H9 (cell line): ENCODE data around the gene C16orf74. TPM values are rescaled to one million over a fixed set of nuclear protein-coding genes. Genes with fewer than 3 reads are reported as not detected.

ENCODE experiments used
- DNase-seq: peaks from one replicate; pipeline ENCODE4 v3.0.0-alpha.2; 2017
- H2AFZ ChIP-seq: one replicate; pipeline ENCODE4 v1.6.1; 2013; ENCODE audit warnings: mild to moderate bottlenecking, low read length, control low read depth, moderate library complexity
- H2AK5ac ChIP-seq: 2 replicates; pipeline ENCODE4 v1.6.1; 2013; ENCODE audit warnings: low read length, control low read depth, mixed read lengths; ENCODE audit not compliant: insufficient read length
- H2BK120ac ChIP-seq: one replicate; pipeline ENCODE4 v1.6.1; 2013; ENCODE audit warnings: low read depth, mild to moderate bottlenecking, low read length, control low read depth, inconsistent platforms; ENCODE audit not compliant: poor library complexity, severe bottlenecking
- H2BK12ac ChIP-seq: 2 replicates; pipeline ENCODE4 v1.6.1; 2013; ENCODE audit warnings: low read length, control low read depth, mixed read lengths, low read depth; ENCODE audit not compliant: insufficient read length
- H2BK15ac ChIP-seq: 2 replicates; pipeline ENCODE4 v1.6.1; 2013; ENCODE audit warnings: low read depth, low read length, control low read depth
- H2BK20ac ChIP-seq: one replicate; pipeline ENCODE4 v1.6.1; 2013; ENCODE audit warnings: low read depth, mild to moderate bottlenecking, low read length, control low read depth, inconsistent platforms; ENCODE audit not compliant: poor library complexity, severe bottlenecking
- H2BK5ac ChIP-seq: 2 replicates; pipeline ENCODE4 v1.6.1; 2013; ENCODE audit warnings: low read length, control low read depth, mixed read lengths; ENCODE audit not compliant: insufficient read length
- H3K14ac ChIP-seq: 2 replicates; pipeline ENCODE4 v1.6.1; 2013; ENCODE audit warnings: low read length, control low read depth; ENCODE audit not compliant: insufficient read depth
- H3K18ac ChIP-seq: 2 replicates; pipeline ENCODE4 v1.6.1; 2013; ENCODE audit warnings: low read depth, mild to moderate bottlenecking, mixed read lengths, low read length, control low read depth; ENCODE audit not compliant: insufficient read length
- H3K23ac ChIP-seq: 2 replicates; pipeline ENCODE4 v1.6.1; 2013; ENCODE audit warnings: low read length, control low read depth, mixed read lengths, low read depth; ENCODE audit not compliant: insufficient read length
- H3K23me2 ChIP-seq: 2 replicates; pipeline ENCODE4 v1.6.1; 2013; ENCODE audit warnings: low read depth, mild to moderate bottlenecking, mixed read lengths, low read length, control low read depth; ENCODE audit not compliant: insufficient read length, poor library complexity, severe bottlenecking
- H3K27ac ChIP-seq: 2 replicates; pipeline ENCODE4 v1.5.1; 2013; ENCODE audit warnings: low read length, control low read depth, mixed read lengths, low read depth; ENCODE audit not compliant: insufficient read length
- H3K27me3 ChIP-seq: 2 replicates; pipeline ENCODE4 v1.6.1; 2013; ENCODE audit warnings: low read length, control low read depth, inconsistent platforms; ENCODE audit not compliant: insufficient read depth
- H3K4ac ChIP-seq: 2 replicates; pipeline ENCODE4 v1.6.1; 2013; ENCODE audit warnings: low read depth, mild to moderate bottlenecking, control low read depth, inconsistent platforms, low read length, moderate library complexity
- H3K4me1 ChIP-seq: 2 replicates; pipeline ENCODE4 v1.6.1; 2013; ENCODE audit warnings: low read length, control low read depth, inconsistent platforms; ENCODE audit not compliant: insufficient read depth
- H3K4me2 ChIP-seq: 2 replicates; pipeline ENCODE4 v1.6.1; 2013; ENCODE audit warnings: low read length, control low read depth, mixed read lengths; ENCODE audit not compliant: insufficient read length, insufficient read depth
- H3K56ac ChIP-seq: 2 replicates; pipeline ENCODE4 v1.6.1; 2013; ENCODE audit warnings: low read depth, mild to moderate bottlenecking, mixed read lengths, low read length, control low read depth; ENCODE audit not compliant: insufficient read length
- H3K79me1 ChIP-seq: 2 replicates; pipeline ENCODE4 v1.6.1; 2013; ENCODE audit warnings: low read depth, mild to moderate bottlenecking, moderate library complexity, low read length, control low read depth, inconsistent platforms; ENCODE audit not compliant: insufficient read depth, poor library complexity, severe bottlenecking
- H3K79me2 ChIP-seq: 2 replicates; pipeline ENCODE4 v1.6.1; 2013; ENCODE audit warnings: low read length, control low read depth, inconsistent platforms; ENCODE audit not compliant: insufficient read depth
- H3K9ac ChIP-seq: 2 replicates; pipeline ENCODE4 v1.6.1; 2013; ENCODE audit warnings: low read length, control low read depth, mixed read lengths; ENCODE audit not compliant: insufficient read length; ENCODE audit errors: extremely low read depth
- H3K9me3 ChIP-seq: one replicate; pipeline ENCODE4 v1.6.1; 2013; ENCODE audit warnings: low read depth, low read length, inconsistent platforms; ENCODE audit not compliant: control insufficient read depth
- H3T11ph ChIP-seq: one replicate; pipeline ENCODE4 v1.6.1; 2013; ENCODE audit warnings: mild to moderate bottlenecking, low read length, control low read depth, inconsistent platforms
- H4K20me1 ChIP-seq: one replicate; pipeline ENCODE4 v1.6.1; 2013; ENCODE audit not compliant: control insufficient read depth, insufficient read length, insufficient read depth
- H4K5ac ChIP-seq: 2 replicates; pipeline ENCODE4 v1.6.1; 2013; ENCODE audit warnings: low read depth, mild to moderate bottlenecking, mixed read lengths, low read length, control low read depth; ENCODE audit not compliant: insufficient read length
- H4K8ac ChIP-seq: replicated peaks from 2 replicates; pipeline ENCODE4 v1.6.1; 2013; ENCODE audit warnings: low read length, control low read depth, mixed read lengths, low read depth; ENCODE audit not compliant: insufficient read length
- H4K91ac ChIP-seq: 2 replicates; pipeline ENCODE4 v1.6.1; 2013; ENCODE audit warnings: low read depth, mild to moderate bottlenecking, moderate library complexity, mixed read lengths, low read length, control low read depth; ENCODE audit not compliant: insufficient read length
- H3K27ac Mint-ChIP-seq, 3 experiments: 2 replicates in 2 of 3; 3 replicates in 1 of 3; pipeline ENCODE4 v1.8.0; 2020 to 2021; ENCODE audit warnings: mixed read lengths in 3 of 3, mild to moderate bottlenecking in 1 of 3, moderate library complexity in 1 of 3
- H3K27me3 Mint-ChIP-seq: 2 replicates; pipeline ENCODE4 v1.8.0; 2021; ENCODE audit warnings: low read depth, mild to moderate bottlenecking, moderate library complexity, mixed read lengths
- H3K36me3 Mint-ChIP-seq, 3 experiments: 2 replicates in 2 of 3; 3 replicates in 1 of 3; pipeline ENCODE4 v1.8.0; 2020 to 2021; ENCODE audit warnings: low read depth in 3 of 3, mixed read lengths in 3 of 3; ENCODE audit not compliant: insufficient read depth in 1 of 3
- H3K4me1 Mint-ChIP-seq, 2 experiments: 2 replicates each; pipeline ENCODE4 v1.8.0; 2020; ENCODE audit warnings: mixed read lengths in 2 of 2
- H3K4me3 Mint-ChIP-seq, 2 experiments: 2 replicates in 1 of 2; 3 replicates in 1 of 2; pipeline ENCODE4 v1.8.0; 2020 to 2021; ENCODE audit warnings: mild to moderate bottlenecking in 2 of 2, mixed read lengths in 2 of 2, moderate library complexity in 1 of 2
- H3K9me3 Mint-ChIP-seq, 2 experiments: 2 replicates in 1 of 2; 3 replicates in 1 of 2; pipeline ENCODE4 v1.8.0; 2020; ENCODE audit warnings: mild to moderate bottlenecking in 2 of 2, mixed read lengths in 2 of 2, moderate library complexity in 1 of 2
- WGBS: extraction: QIAGEN DNeasy Blood & Tissue Kit; methylation state at CpG from one replicate; pipeline ENCODE4 v1.1.7; 2013; ENCODE audit warnings: missing lambda C conversion rate, low lambda C conversion rate, mixed read lengths; ENCODE audit not compliant: insufficient read length; ENCODE audit errors: extremely low coverage; 5-methylcytosine and 5-hydroxymethylcytosine counted together
- total RNA-seq: library from RNA; stranded (reverse); gene quantifications from 2 replicates; pipeline ENCODE4 v1.2.1, GENCODE V29; 2021
- TF ChIP-seq, protein P1 (sequence below): fragments of 200-600 bp; sonication (generic); conservative IDR thresholded peaks from 3 replicates; pipeline ENCODE4 v1.8.0; 2021; ENCODE audit warnings: antibody characterized with exemption, mild to moderate bottlenecking

Gene C16orf74
- total RNA-seq, 1 experiment from 2014 or later = 5.6 TPM

GRCh38 chr16:85664580-85665372, 86.1 kb downstream of the C16orf74 start:
- Histone ChIP-seq H3K23me2 (no peaks in the 10 kb centered on the region), H4K20me1 (peaks cover 2% of the 10 kb centered on the region), H2BK12ac (no peak overlapping the region), H3K79me1 (no peaks in the 10 kb centered on the region), H3K4me2 (no peak overlapping the region), H4K5ac (no peak overlapping the region), H3K79me2 (no peaks in the 10 kb centered on the region), H3K56ac (no peak overlapping the region), H4K8ac (no peak overlapping the region), H3K27me3 (no peaks in the 10 kb centered on the region), H3K18ac (no peak overlapping the region), H3K14ac (no peak overlapping the region), H3K4ac (no peak overlapping the region), H4K91ac (no peak overlapping the region), H2AFZ (no peak overlapping the region), H2AK5ac (no peak overlapping the region), H3K9me3 (no peaks in the 10 kb centered on the region), H3K9ac (no peak overlapping the region), H3K4me1 (no peaks in the 10 kb centered on the region), H3K23ac (no peak overlapping the region), H3K27ac (no peak overlapping the region), H3T11ph (no peak overlapping the region), H2BK120ac (no peak overlapping the region), H2BK20ac (no peak overlapping the region), H2BK5ac (no peak overlapping the region), H2BK15ac (no peak overlapping the region)
- H3K36me3 Mint-ChIP-seq = peaks cover 57 to 92% (median 91%) of the 10 kb centered on the region in 3 experiments
- DNase-seq = no peak
- no peak overlapping the region for H3K4me3 Mint-ChIP-seq
- H3K9me3 Mint-ChIP-seq = no peaks in the 10 kb centered on the region
- WGBS = no CpG with 5 or more reads among the region's 27 CpGs
- H3K4me1 Mint-ChIP-seq = peaks cover 2% of the 10 kb centered on the region in 2 experiments; a peak in 3 of 4 replicates
- TF ChIP-seq, protein P1, sequence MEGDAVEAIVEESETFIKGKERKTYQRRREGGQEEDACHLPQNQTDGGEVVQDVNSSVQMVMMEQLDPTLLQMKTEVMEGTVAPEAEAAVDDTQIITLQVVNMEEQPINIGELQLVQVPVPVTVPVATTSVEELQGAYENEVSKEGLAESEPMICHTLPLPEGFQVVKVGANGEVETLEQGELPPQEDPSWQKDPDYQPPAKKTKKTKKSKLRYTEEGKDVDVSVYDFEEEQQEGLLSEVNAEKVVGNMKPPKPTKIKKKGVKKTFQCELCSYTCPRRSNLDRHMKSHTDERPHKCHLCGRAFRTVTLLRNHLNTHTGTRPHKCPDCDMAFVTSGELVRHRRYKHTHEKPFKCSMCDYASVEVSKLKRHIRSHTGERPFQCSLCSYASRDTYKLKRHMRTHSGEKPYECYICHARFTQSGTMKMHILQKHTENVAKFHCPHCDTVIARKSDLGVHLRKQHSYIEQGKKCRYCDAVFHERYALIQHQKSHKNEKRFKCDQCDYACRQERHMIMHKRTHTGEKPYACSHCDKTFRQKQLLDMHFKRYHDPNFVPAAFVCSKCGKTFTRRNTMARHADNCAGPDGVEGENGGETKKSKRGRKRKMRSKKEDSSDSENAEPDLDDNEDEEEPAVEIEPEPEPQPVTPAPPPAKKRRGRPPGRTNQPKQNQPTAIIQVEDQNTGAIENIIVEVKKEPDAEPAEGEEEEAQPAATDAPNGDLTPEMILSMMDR = no peak
- H3K27ac Mint-ChIP-seq = peak overlapping the region in 2 of 3 experiments; percentile 27 to 58; a peak in 3 of 7 replicates
- H3K27me3 Mint-ChIP-seq = no peaks in the 10 kb centered on the region; the same call in 1 of the 2 replicates
